HepG2 (cell line): ENCODE results near the gene GRID1. TPM values are rescaled to one million over a fixed set of nuclear protein-coding genes. Genes with fewer than 3 reads are reported as not detected.

ENCODE experiments used
- ATAC-seq: fragments of 200-7000 bp; cut with Tn5 transposase; 3 replicates; pipeline ENCODE4 v1.9.1; 2020; ENCODE audit warnings: mild to moderate bottlenecking, moderate library complexity
- BruUV-seq: library from RNA; stranded (reverse); fragments of 400-500 nt; replicated peaks from 2 replicates; lab custom pipeline; 2021; lab: Mats Ljungman, UMichigan
- CTCF ChIA-PET: fragments of 300-600 bp; formaldehyde crosslinking; extraction: SDS; loops from one replicate; lab custom pipeline; 2021; ENCODE audit warnings: low total read pairs, inconsistent platforms, low intra/inter-chr PET ratio; lab: Yijun Ruan, JAX
- POLR2A ChIA-PET: fragments of 350-600 bp; sonication (Branson Sonifier 250); formaldehyde crosslinking; loops from one replicate; lab custom pipeline; 2020; ENCODE audit warnings: antibody characterized with exemption, inconsistent platforms; lab: Yijun Ruan, JAX
- DNase-seq: peaks from one replicate; pipeline ENCODE4 v3.0.0-alpha.2; 2015; ENCODE audit warnings: low spot score
- FAIRE-seq: peaks from 3 replicates; lab custom pipeline; 2011; peaks lifted over from hg19 to GRCh38; lab: Jason Lieb, UNC
- H2AFZ ChIP-seq: one replicate; pipeline ENCODE4 v1.6.1; 2011; ENCODE audit warnings: low read length, inconsistent platforms
- H3K27ac ChIP-seq: fragments of 300-600 bp; 3 replicates; pipeline ENCODE4 v1.8.0; 2011; ENCODE audit warnings: mixed run types, mild to moderate bottlenecking, mixed read lengths, low read length, inconsistent platforms; ENCODE audit not compliant: insufficient read depth; ENCODE audit errors: extremely low read length
- H3K27me3 ChIP-seq, 2 experiments: fragments of 200-600 bp in 1 of 2; 2 replicates in 1 of 2; 3 replicates in 1 of 2; pipeline versions ENCODE4 v1.6.0 to v1.8.0; 2011; ENCODE audit warnings: low read length in 2 of 2, mild to moderate bottlenecking in 2 of 2, moderate library complexity in 2 of 2, inconsistent platforms in 1 of 2; ENCODE audit not compliant: insufficient read depth in 2 of 2, control insufficient read depth in 1 of 2
- H3K36me3 ChIP-seq, 2 experiments: fragments of 200-600 bp in 1 of 2; replicated peaks in 1 of 2; 2 replicates in 1 of 2; 3 replicates in 1 of 2; pipeline versions ENCODE4 v1.5.1 to v1.8.0; 2011; ENCODE audit warnings: low read length in 2 of 2, inconsistent platforms in 1 of 2; ENCODE audit not compliant: insufficient read depth in 2 of 2, control insufficient read depth in 1 of 2
- H3K4me1 ChIP-seq: 2 replicates; pipeline ENCODE4 v1.5.1; 2012; ENCODE audit warnings: low read length, inconsistent platforms; ENCODE audit not compliant: insufficient read depth
- H3K4me2 ChIP-seq: 2 replicates; pipeline ENCODE4 v1.6.0; 2011; ENCODE audit warnings: low read depth, low read length, inconsistent platforms
- H3K4me3 ChIP-seq, 3 experiments: fragments of 200-600 bp in 1 of 3; sonication (generic), shearing (Covaris generic) in 1 of 3; replicated peaks in 1 of 3; 2 replicates each; pipeline ENCODE4 v1.5.1; 2011 to 2016; ENCODE audit warnings: low read length in 3 of 3, inconsistent platforms in 2 of 3, low read depth in 2 of 3, mild to moderate bottlenecking in 2 of 3, control low read depth in 1 of 3, mixed read lengths in 1 of 3; ENCODE audit not compliant: insufficient read depth in 1 of 3
- H3K79me2 ChIP-seq: one replicate; pipeline ENCODE4 v1.6.1; 2011; ENCODE audit warnings: low read length, inconsistent platforms; ENCODE audit not compliant: insufficient read depth
- H3K9ac ChIP-seq: 2 replicates; pipeline ENCODE4 v1.6.0; 2011; ENCODE audit warnings: mild to moderate bottlenecking, low read depth, low read length, inconsistent platforms; ENCODE audit not compliant: insufficient read depth
- H3K9me3 ChIP-seq: 2 replicates; pipeline ENCODE4 v1.5.1; 2012; ENCODE audit warnings: mild to moderate bottlenecking, low read length
- H4K20me1 ChIP-seq: 2 replicates; pipeline ENCODE4 v1.6.0; 2011; ENCODE audit warnings: inconsistent platforms, mild to moderate bottlenecking, low read length, moderate library complexity; ENCODE audit not compliant: insufficient read depth
- CREM ChIP-seq, 2 experiments: sonication (generic) in 1 of 2; formaldehyde crosslinking in 1 of 2; IDR thresholded peaks; 2 replicates each; pipeline versions ENCODE4 v1.4.0 to v1.6.1; 2016 to 2020; ENCODE audit warnings: antibody characterized with exemption in 1 of 2, mild to moderate bottlenecking in 1 of 2, missing genetic modification reagents in 1 of 2
- DDIT3 ChIP-seq: sonication (generic); formaldehyde crosslinking; IDR thresholded peaks from 2 replicates; pipeline ENCODE4 v1.4.0; 2020; ENCODE audit warnings: mild to moderate bottlenecking, missing genetic modification reagents
- FOXO1 ChIP-seq: sonication (generic); formaldehyde crosslinking; IDR thresholded peaks from 2 replicates; pipeline ENCODE4 v1.4.0; 2020; ENCODE audit warnings: missing genetic modification reagents
- HDAC1 ChIP-seq: sonication (generic); formaldehyde crosslinking; IDR thresholded peaks from 2 replicates; pipeline ENCODE4 v1.5.1; 2020; ENCODE audit warnings: mild to moderate bottlenecking, missing genetic modification reagents
- HMGXB4 ChIP-seq, 2 experiments: sonication (generic) in 1 of 2; formaldehyde crosslinking in 1 of 2; IDR thresholded peaks; 2 replicates each; pipeline versions ENCODE4 v1.4.0 to v1.6.1; 2018 to 2020; ENCODE audit warnings: missing genetic modification reagents in 2 of 2, borderline replicate concordance in 1 of 2, low read depth in 1 of 2, mild to moderate bottlenecking in 1 of 2, missing biosample characterization in 1 of 2
- MAFG ChIP-seq: sonication (generic); formaldehyde crosslinking; IDR thresholded peaks from 2 replicates; pipeline ENCODE4 v1.5.1; 2020; ENCODE audit warnings: mild to moderate bottlenecking, missing genetic modification reagents
- MNT ChIP-seq: fragments of 450-650 bp; IDR thresholded peaks from 2 replicates; pipeline ENCODE4 v1.6.1; 2016
- PHB2 ChIP-seq: fragments of 450-650 bp; IDR thresholded peaks from 2 replicates; pipeline ENCODE4 v1.6.1; 2018; ENCODE audit not compliant: partially characterized antibody
- RFX5 ChIP-seq: IDR thresholded peaks from 2 replicates; pipeline ENCODE4 v1.6.1; 2011; ENCODE audit warnings: low read depth, low read length, improper control_type of control experiment
- SP140L ChIP-seq: sonication (generic); formaldehyde crosslinking; IDR thresholded peaks from 2 replicates; pipeline ENCODE4 v1.4.0; 2020; ENCODE audit warnings: missing genetic modification reagents, borderline replicate concordance
- ZBTB42 ChIP-seq: sonication (generic); formaldehyde crosslinking; IDR thresholded peaks from 2 replicates; pipeline ENCODE4 v1.5.0; 2020; ENCODE audit warnings: mild to moderate bottlenecking, missing genetic modification reagents
- ZNF33A ChIP-seq: sonication (generic); formaldehyde crosslinking; IDR thresholded peaks from 2 replicates; pipeline ENCODE4 v1.5.1; 2020; ENCODE audit warnings: missing genetic modification reagents, mild to moderate bottlenecking, moderate library complexity, borderline replicate concordance
- ZNF484 ChIP-seq: sonication (generic); formaldehyde crosslinking; IDR thresholded peaks from 2 replicates; pipeline ENCODE4 v1.5.1; 2020; ENCODE audit warnings: mild to moderate bottlenecking, low read depth, missing genetic modification reagents, borderline replicate concordance
- ZNF792 ChIP-seq: IDR thresholded peaks from 2 replicates; pipeline ENCODE4 v1.6.1; 2016
- ZSCAN31 ChIP-seq: sonication (generic); formaldehyde crosslinking; IDR thresholded peaks from 2 replicates; pipeline ENCODE4 v1.5.0; 2020; ENCODE audit warnings: low read depth, mild to moderate bottlenecking, missing genetic modification reagents
- WGBS: methylation state at CpG from one replicate; pipeline ENCODE4 v1.1.6; 2017; ENCODE audit warnings: low lambda C conversion rate; 5-methylcytosine and 5-hydroxymethylcytosine counted together
- in situ Hi-C: cut with HindIII; loops from 2 replicates; pipeline ENCODE4 v1.10.0; 2017; ENCODE audit warnings: low pct_unique_long_range_greater_than_20kb; ENCODE audit not compliant: extremely low pct_ligation_motif_present
- intact Hi-C: fragments of 100-400 bp; cut with micrococcal nuclease; formaldehyde crosslinking; loops from one replicate; pipeline ENCODE4 v1.10.0; 2022; ENCODE audit not compliant: unreplicated experiment
- polyA plus RNA-seq, 8 experiments: library from polyadenylated mRNA; depleted of rRNA in 3 of 8; stranded (reverse) in 7 of 8; unstranded in 1 of 8; fragments of >200 nt; fragmentation: Illumina TruSeq in 4 of 8; extraction: Trizol in 4 of 8; gene quantifications; 2 replicates each; pipeline versions ENCODE4 v1.2.1 to v1.2.3, GENCODE V29; 2011 to 2016; ENCODE audit warnings: low read depth in 4 of 8, missing spikeins in 1 of 8, mixed read lengths in 1 of 8; ENCODE audit not compliant: insufficient read depth in 1 of 8
- total RNA-seq, 5 experiments: library from RNA; depleted of rRNA; stranded (reverse); fragments of >200 nt; fragmentation: Illumina TruSeq; extraction: Trizol; gene quantifications; 2 replicates each; pipeline ENCODE4 v1.2.3, GENCODE V29; 2016; ENCODE audit warnings: low read depth in 1 of 5

The GRID1 gene
- total and polyA plus RNA-seq, 2 of the 13 experiments (the other 11 are each of a cell fraction or from before 2014, with no cell fraction given) = 0.05 TPM; not detected in 1

- Histone ChIP-seq H2AFZ (no peak overlapping the region), H3K79me2 (no peaks in the 10 kb centered on the region), H3K36me3 (no peaks in the 10 kb centered on the region), H3K9me3 (no peaks in the 10 kb centered on the region), H3K9ac (no peak overlapping the region), H4K20me1 (no peaks in the 10 kb centered on the region), H3K4me1 (no peaks in the 10 kb centered on the region), H3K27me3 (peaks cover 3 to 55% of the 10 kb centered on the region in 2 experiments; a peak in 4 of 5 replicates), H3K4me2 (no peak overlapping the region), H3K27ac (no peak overlapping the region), H3K4me3 (no peak overlapping the region)
- FAIRE-seq (no peak), ATAC-seq (no peak), DNase-seq (no peak)
- in situ Hi-C loops (loop anchor here (10.0 kb wide), 1 partner anchor 111 kb away; no protein-coding TSS in a partner anchor), intact Hi-C loops (loop anchor here (5.0 kb wide), 1 partner anchor 113 kb away; no protein-coding TSS in a partner anchor)
- TF ChIP-seq SP140L (CRISPR knock-in tag) = no peak
- TF ChIP-seq DDIT3 (CRISPR knock-in tag) = no peak
- TF ChIP-seq MNT = no peak
- no peak for TF ChIP-seq ZBTB42 (CRISPR knock-in tag)
- no peak for TF ChIP-seq HMGXB4 (CRISPR knock-in tag; IDR thresholded peaks at IDR 0.05; ENCODE audit: borderline replicate concordance in 1 of 2, low read depth in 1 of 2)
- TF ChIP-seq HDAC1 (CRISPR knock-in tag) = no peak
- TF ChIP-seq ZSCAN31 (CRISPR knock-in tag) = no peak
- no peak for TF ChIP-seq FOXO1 (CRISPR knock-in tag)
- no peak for TF ChIP-seq RFX5
- TF ChIP-seq ZNF484 (CRISPR knock-in tag) = no peak
- TF ChIP-seq MAFG (CRISPR knock-in tag) = no peak
- TF ChIP-seq CREM (IDR thresholded peaks at IDR 0.05) = no peak
- no peak for TF ChIP-seq CREM (CRISPR knock-in tag; IDR thresholded peaks at IDR 0.05)
- no peak for TF ChIP-seq ZNF33A
- no peak for TF ChIP-seq ZNF792
- no peak for TF ChIP-seq PHB2
- no TSS peak for BruUV-seq
- WGBS = 0% methylated on average over 4 of the region's 5 CpGs
- CTCF ChIA-PET = no interaction called here
- POLR2A ChIA-PET = no interaction called here
These were observed 102.7 kb downstream of the GRID1 start for GRCh38 chr10:86263907-86264306.
